ENCODE results near the gene POU5F1.

The POU5F1 gene

DNA sequence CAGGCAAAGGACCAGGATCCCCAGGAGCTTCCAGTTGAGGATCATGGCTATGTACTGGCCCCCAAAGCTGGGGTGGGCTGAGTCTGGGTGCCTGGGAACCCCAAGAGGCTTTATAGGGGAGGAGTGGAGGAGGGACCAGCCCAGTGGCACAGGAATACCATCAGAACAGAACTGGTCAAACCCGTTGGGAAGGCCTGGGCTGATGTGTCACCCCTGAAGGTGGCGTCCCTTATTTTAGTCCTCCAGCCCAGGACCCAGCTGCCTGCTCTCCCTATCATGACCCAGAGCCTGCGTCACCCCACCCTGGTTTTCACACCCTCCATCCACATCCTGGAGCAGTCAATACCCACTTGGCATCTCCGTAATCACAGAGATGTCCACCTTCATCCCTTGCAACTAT lies 31.5 kb downstream of the POU5F1 start, which contains the start of gene PSORS1C2:
PSORS1C2 (minus strand) TSS at position 85 of the 400 bp plus-strand sequence; CDS start at position 45, 40 bp downstream.
- no peak for DNase-seq

DNA sequence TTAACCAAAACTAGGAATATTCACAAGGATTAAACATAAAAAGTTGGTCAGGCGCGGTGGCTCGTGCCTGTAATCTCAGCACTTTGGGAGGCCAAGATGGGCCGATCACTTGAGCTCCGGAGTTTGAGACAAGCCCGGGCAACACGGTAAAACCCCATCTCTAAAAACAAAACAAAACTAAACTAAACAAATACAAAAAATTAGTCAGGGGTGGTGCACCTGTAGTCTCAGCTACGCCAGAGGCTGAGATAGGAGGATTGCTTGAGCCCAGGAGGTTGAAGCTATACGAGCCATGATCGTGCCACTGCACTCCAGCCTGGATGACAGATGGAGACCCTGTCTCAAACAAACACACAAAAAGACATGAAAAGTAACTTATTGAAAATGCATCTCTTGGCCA lies 34.8 kb downstream of the POU5F1 start:
- no peak for DNase-seq

- DNase-seq, result no peak
Measured at GRCh38 chr6:31132806-31133205, 37.7 kb downstream of the POU5F1 start.

DNA sequence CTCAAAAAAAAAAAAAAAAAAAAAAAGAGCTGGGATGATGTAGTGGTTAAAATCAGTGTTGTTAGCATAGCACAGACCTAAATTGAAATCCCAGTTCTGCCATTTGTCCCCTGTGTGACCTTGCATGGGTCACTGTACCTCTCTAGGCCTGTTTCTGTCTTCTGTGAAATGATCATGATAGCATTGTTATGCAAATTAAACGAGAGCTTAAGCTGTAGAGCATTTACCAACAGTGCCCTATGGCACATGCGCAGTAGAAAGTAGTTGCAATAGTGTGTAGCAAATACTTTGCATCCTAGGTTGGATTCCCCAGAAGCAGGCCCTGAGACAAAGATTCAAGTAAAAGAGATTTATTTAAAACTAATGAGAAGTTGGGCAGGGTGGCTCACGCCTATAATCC lies 38.9 kb downstream of the POU5F1 start:
- DNase-seq, result no peak

DNA sequence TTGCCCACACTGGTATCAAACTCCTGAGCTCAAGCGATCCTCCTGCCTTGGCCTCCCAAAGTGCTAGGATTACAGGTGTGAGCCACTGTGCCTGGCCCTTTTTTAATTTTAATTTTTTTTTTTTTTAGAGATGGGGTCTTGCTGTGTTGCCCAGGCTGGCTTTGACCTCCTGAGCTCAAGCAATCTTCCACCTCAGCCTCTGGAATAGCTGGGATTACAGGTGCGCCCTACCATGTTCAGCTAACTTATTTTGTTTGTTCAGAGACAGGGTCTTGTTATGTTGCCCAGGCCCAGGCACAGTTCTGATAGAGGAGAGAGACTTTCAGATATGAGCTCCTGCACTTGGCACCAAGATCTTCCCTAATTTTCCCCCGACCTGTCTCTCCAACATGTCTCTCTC lies 39.7 kb downstream of the POU5F1 start:
- DNase-seq, result no peak

GRCh38 chr6:31129130-31129529 lies 41.4 kb downstream of the POU5F1 start:
- no peak for DNase-seq

DNA sequence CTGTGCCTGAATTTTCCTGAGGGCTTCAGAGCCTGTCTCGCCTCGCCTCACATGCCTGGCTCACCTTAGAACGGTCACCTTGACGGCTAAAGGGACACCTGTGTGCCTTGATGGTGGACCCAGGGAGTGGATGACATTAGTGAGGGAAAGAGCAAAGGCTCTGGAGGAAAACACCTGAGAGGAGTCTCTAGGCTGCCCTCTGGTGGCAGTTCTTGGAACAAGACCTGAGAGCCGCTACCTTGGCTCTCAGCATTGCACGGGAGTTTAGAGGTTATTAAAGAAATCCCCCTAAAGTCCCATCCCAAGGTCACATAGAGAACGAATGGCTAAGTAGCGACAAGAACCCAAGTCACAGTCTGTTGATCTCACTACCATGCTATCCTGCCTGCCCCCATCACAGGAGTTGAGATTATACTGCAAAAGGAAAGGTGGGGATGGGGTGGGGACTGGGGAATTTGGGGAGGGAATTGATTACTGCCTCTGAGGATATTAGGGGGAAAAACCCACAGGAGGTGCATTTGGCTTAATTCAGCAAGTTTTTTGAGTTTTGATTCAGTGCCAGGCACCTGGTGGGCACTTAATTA lies 42.3 kb downstream of the POU5F1 start:
- peak; percentile 43 to 71 (median 69) for DNase-seq

GRCh38 chr6:31126396-31127175 lies 43.9 kb downstream of the POU5F1 start:
- DNase-seq, result no peak

DNA sequence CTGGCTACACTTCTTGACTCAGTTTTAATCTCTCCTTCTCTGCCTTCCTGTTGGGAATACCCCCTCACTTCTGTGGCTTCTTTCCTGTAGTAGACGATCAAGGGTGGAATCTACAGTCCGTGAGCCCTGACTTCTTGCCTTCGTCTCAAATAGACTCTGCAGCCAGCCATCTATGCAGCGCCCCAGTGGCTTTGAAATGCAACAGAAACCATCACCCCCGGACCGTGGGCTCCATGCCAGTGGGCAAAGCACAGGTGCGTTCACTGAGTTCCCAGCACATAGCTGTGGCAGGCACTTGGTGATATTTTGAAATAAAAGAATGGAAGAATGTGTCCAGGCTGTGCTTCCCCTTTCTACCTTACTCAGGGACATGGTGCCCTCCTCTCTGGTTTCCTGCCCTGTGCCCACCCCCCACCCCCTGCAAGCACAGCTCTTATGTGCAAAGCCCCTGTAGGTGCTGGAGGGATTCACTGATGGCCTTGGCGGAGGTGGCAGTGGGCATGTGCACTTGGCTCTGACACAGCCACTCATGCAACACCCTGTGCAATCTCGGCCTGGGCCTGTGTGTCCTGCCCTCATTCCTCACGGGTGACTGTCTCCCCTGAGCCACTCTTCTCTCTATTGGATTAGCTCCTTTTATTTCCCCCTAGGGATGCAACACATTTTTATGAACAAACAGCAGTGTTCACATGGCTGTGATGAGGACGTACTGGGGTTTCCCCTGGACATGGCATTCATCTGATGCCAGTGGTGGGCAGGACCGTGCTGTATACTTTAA lies 44.7 kb downstream of the POU5F1 start:
- no peak for DNase-seq

DNA sequence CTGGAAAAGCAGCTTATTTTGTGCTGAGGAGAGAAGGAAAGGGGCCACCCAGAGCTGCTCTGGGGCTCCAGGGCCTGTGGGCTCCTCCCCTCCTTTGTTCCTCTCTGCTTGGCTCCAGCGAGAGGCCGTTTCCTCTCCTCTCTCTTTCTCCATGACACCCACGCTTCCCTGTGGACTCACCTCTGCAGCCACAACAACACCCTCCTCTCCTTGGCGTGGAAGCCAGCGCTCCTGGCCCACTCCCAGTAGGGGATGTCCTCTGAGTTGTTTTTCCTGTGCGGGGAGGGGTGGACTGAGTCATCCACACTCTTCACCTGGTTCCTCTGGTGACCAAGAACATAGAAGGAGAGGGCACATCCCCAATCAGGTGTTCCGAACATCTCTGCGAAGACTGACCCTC lies 45.3 kb downstream of the POU5F1 start:
- DNase-seq, result no peak

DNA sequence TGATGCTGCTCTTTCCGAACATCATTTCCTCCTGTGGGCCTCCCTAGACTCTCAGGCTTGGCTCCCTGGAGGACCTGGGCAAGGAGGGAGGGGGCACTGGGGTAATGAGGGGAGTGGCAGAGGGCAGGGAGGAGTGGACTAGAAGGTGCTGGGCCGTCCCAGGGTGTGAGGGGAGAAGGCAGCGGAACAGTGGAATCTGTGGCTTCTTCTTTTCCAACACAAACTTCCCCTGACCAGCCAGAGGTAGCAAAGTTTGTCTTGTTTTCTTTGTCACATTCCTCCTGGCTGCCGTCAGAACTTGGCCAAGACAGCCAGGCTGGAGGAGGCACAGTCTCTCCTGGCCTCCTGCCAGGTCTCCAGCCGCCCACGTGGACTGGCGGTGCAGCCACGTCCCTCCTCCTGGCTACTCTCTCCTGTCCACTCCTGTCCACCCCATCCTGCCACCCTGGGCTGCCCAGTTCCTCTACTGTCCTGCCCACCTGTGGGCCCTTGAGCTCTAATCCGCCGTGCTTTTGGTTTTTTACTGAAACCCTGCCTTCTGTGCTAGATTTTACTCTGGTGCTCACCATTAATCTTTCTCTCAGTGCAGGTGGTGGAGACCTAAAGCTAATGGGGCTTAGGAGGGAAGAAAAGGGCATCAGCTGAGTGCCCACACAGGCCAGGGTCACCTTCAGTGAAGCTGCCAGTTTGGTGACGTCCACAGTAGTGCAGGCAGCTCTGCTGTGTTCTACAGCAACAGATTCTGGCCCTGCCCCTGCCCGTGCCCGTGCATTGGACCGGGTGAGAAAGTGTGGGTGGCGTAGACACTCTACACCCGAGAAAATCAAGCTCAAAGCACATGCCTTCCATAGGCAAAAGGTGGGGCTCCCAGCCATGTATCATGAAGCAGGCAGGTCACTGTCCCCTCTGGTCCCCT lies 47.4 kb downstream of the POU5F1 start:
- no peak for DNase-seq

GRCh38 chr6:31121131-31121790 lies 49.2 kb downstream of the POU5F1 start:
- DNase-seq, result no peak

DNA sequence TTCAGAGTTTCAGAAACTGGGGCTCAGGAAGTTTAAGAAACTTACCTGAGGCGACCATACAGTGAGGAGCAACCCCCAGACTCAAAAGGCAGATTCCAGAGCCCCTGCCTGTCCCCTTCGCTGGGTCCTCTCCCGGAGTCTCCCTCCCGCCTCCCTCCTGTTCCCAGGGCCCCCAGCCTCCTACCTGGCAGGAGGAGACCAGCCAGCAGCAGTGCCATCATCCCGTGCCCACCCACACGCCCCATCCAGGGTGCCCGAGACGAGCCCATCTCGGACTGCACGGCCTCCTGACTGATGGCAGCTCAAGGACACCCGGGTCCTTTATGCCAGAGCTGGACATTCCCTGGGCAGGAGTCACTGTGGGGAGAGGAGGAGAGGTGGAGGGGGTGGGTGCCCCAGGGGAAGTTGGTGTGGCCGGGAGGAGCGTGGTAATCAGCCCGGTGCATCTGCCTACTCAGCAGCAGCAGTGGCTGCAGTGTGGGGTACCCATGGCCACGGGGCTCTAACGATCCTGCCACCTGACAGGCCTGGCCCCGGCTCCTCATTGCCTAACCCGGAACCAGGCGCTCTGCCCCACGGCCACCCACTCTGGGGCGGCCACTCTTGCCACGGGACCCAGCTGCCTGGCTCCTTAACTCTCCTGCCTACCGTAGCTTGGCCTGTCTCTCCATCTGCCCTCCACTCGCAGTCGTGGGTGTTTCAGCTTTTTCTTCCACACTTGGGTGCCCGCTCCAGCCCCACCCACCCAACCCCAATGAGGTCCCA lies 50.1 kb downstream of the POU5F1 start, which contains the start of gene CDSN:
CDSN (minus strand) TSS at position 296 of the 765 bp plus-strand sequence; CDS start at position 269, 27 bp downstream.
- DNase-seq, result no peak

GRCh38 chr6:31118178-31118577 lies 52.3 kb downstream of the POU5F1 start:
- DNase-seq, result no peak

DNA sequence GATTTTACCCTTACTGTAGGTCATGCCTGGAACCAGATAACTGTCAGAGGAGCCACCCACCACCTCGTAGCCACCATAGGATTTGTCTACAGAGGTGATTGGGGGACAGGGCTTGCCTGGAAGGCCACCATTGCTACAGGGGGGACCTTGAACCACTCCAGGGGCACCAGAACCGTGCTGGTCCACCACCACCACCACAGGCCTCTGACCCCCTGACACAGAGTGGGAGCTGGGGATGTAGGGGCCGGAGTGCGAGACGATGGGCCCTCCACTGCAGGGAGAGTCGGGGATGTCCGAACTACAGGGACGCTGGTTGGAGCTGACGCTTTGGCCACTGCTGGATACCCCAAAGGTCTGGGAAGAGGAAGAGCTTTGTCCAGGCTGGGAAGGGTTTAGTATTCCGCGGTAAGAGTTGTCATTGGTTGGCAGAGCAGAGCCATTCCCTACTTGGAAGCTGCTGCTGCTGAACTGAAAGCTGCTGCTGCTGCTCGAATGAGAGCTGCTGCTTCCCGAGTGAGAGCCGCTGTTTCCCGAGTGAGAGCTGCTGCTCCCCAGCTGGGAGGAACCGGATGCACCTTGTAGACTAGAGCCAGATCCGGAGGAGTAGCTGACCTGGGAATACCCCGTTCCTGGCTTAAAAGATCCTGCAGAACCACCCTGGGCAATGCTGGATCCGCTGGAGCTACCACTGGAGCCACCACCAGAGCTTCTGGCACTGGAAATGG lies 53.7 kb downstream of the POU5F1 start:
- DNase-seq, result no peak

GRCh38 chr6:31115941-31116560 lies 54.4 kb downstream of the POU5F1 start:
- DNase-seq, result no peak

DNA sequence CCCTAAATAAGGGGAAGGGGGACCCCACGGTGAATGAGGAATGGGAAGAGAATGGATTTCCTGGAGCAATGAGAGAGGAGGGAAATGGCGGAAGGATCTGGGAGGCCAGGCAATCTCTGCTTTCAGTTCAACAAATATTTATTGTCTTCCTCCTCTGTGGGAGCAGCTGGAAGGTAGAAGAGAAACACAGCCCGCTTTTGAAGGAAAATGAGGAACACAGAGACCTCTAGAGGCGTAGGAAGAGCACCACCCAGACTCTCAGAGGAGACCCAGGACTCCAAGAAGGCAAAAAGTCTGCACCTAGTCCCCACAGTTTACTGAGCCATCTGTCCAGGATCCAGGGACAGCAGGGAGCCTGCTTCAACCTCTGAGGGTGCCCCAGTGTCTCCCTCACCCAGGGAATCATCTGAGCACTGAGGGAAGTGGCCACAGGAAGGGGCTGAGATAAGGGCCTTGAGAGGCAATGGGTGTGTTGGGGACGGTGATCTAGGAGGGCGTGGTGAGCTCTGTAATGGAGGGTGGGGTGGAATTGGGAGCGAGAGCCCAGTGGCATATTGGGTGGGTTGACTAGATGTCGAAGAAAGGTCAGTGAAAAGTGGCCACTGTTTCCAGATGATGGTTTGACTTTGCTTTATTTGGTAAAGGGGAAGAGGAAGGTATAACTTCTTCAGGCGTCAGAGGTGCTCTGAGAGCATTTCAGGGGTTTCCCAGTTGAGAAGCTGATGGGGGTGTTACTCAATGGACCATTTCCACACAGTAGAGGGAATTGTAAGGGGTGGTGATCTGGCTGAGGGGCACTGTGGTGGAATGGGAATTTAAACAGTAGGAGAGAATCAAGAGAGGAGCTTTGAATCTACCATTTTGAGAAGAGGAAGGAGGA lies 55.3 kb downstream of the POU5F1 start:
- no peak for DNase-seq

GRCh38 chr6:31114541-31114878 lies 56.0 kb downstream of the POU5F1 start, which contains the start of gene PSORS1C1:
Gene PSORS1C1 (plus strand): TSS chr6:31114800. CDS start chr6:31129633, 14,833 bp downstream.
- DNase-seq, result no peak
